GM12878 (cell line): ENCODE measurements around the gene C10orf90. TPM values are rescaled to one million over a fixed set of nuclear protein-coding genes. Genes with fewer than 3 reads are reported as not detected.

Source experiments
- ATAC-seq: fragments of 200-7000 bp; cut with Tn5 transposase; 3 replicates; pipeline ENCODE4 v1.9.1; 2020; ENCODE audit warnings: mild to moderate bottlenecking, moderate library complexity
- BruUV-seq: library from RNA; stranded (reverse); fragments of 400-500 nt; replicated peaks from 2 replicates; lab custom pipeline; 2021; lab: Mats Ljungman, UMichigan
- CTCF ChIA-PET: fragments of 300-600 bp; sonication (Branson Sonifier 250); formaldehyde crosslinking; extraction: SDS; loops from one replicate; lab custom pipeline; 2021; ENCODE audit warnings: inconsistent platforms; lab: Yijun Ruan, JAX
- POLR2A ChIA-PET: fragments of 350-600 bp; formaldehyde crosslinking; extraction: SDS; loops from one replicate; lab custom pipeline; 2021; ENCODE audit warnings: inconsistent platforms; lab: Charles Lee
- RAD21 ChIA-PET: fragments of 300-600 bp; sonication (Branson Sonifier 250); formaldehyde crosslinking; loops from one replicate; lab custom pipeline; 2023; ENCODE audit warnings: antibody characterized with exemption; ENCODE audit not compliant: unreplicated experiment; lab: Charles Lee
- SMC1A ChIA-PET: fragments of 300-600 bp; sonication (Branson Sonifier 250); formaldehyde crosslinking; loops from one replicate; lab custom pipeline; 2023; ENCODE audit not compliant: unreplicated experiment, uncharacterized antibody; lab: Charles Lee
- DNase-seq: peaks from one replicate; pipeline ENCODE4 v3.0.0-alpha.2; 2011; ENCODE audit warnings: low read depth, low spot score
- FAIRE-seq: peaks from 3 replicates; lab custom pipeline; 2011; peaks lifted over from hg19 to GRCh38; lab: Jason Lieb, UNC
- H2AFZ ChIP-seq: 2 replicates; pipeline ENCODE4 v1.6.0; 2011; ENCODE audit warnings: low read depth, low read length, control low read depth; ENCODE audit not compliant: control insufficient read depth
- H3K27ac ChIP-seq: 2 replicates; pipeline ENCODE4 v1.5.1; 2011; ENCODE audit warnings: control low read depth; ENCODE audit not compliant: control insufficient read depth, insufficient read depth
- H3K27me3 ChIP-seq, 2 experiments: replicated peaks in 1 of 2; 2 replicates each; pipeline versions ENCODE4 v1.6.0 to v1.6.1; 2011; ENCODE audit warnings: low read length in 1 of 2; ENCODE audit not compliant: control insufficient read depth in 2 of 2, insufficient read depth in 2 of 2
- H3K36me3 ChIP-seq, 2 experiments: 2 replicates each; pipeline ENCODE4 v1.5.1; 2011; ENCODE audit warnings: low read length in 1 of 2; ENCODE audit not compliant: control insufficient read depth in 2 of 2, insufficient read depth in 2 of 2
- H3K4me1 ChIP-seq: 2 replicates; pipeline ENCODE4 v1.6.1; 2011; ENCODE audit warnings: mild to moderate bottlenecking, low read length, moderate library complexity, mixed read lengths; ENCODE audit not compliant: control insufficient read depth, insufficient read depth
- H3K4me2 ChIP-seq: 2 replicates; pipeline ENCODE4 v1.6.0; 2011; ENCODE audit warnings: control low read depth; ENCODE audit not compliant: control insufficient read depth, insufficient read depth
- H3K4me3 ChIP-seq: fragments of 200-600 bp; sonication (generic); 2 replicates; pipeline ENCODE4 v1.5.1; 2016
- H3K79me2 ChIP-seq: 2 replicates; pipeline ENCODE4 v1.6.0; 2011; ENCODE audit warnings: low read length; ENCODE audit not compliant: control insufficient read depth, insufficient read depth
- H3K9ac ChIP-seq: 2 replicates; pipeline ENCODE4 v1.8.0; 2011; ENCODE audit warnings: low read length, control low read depth, mixed read lengths; ENCODE audit not compliant: control insufficient read depth, insufficient read depth
- H3K9me3 ChIP-seq: replicated peaks from 3 replicates; pipeline ENCODE4 v1.5.1; 2011; ENCODE audit warnings: mild to moderate bottlenecking, low read length; ENCODE audit not compliant: control insufficient read depth, insufficient read depth
- H4K20me1 ChIP-seq: 2 replicates; pipeline ENCODE4 v1.6.0; 2011; ENCODE audit not compliant: control insufficient read depth, insufficient read depth
- BHLHE40 ChIP-seq, 2 experiments: fragments of 450-650 bp in 1 of 2; IDR thresholded peaks; 2 replicates each; pipeline ENCODE4 v1.6.1; 2011 to 2017; ENCODE audit warnings: low read depth in 2 of 2, borderline replicate concordance in 1 of 2, improper control_type of control experiment in 1 of 2, low read length in 1 of 2, mild to moderate bottlenecking in 1 of 2
- CBFB ChIP-seq: IDR thresholded peaks from 2 replicates; pipeline ENCODE4 v1.6.1; 2016; ENCODE audit warnings: antibody characterized with exemption, low read depth
- ESRRA ChIP-seq: IDR thresholded peaks from 2 replicates; pipeline ENCODE4 v1.6.1; 2012; ENCODE audit warnings: mild to moderate bottlenecking, low read length, improper control_type of control experiment
- HDAC2 ChIP-seq: fragments of 200-600 bp; sonication (generic); IDR thresholded peaks from 2 replicates; pipeline ENCODE4 v1.6.1; 2017
- IKZF1 ChIP-seq: fragments of 450-650 bp; conservative IDR thresholded peaks from 2 replicates; pipeline ENCODE4 v1.6.1; 2017; ENCODE audit warnings: antibody characterized with exemption, mild to moderate bottlenecking
- IRF4 ChIP-seq: IDR thresholded peaks from 2 replicates; pipeline ENCODE4 v1.6.1; 2011; ENCODE audit warnings: low read depth, low read length
- JUND ChIP-seq: IDR thresholded peaks from 2 replicates; pipeline ENCODE4 v1.6.1; 2012; ENCODE audit warnings: low read depth, mild to moderate bottlenecking, low read length, improper control_type of control experiment, moderate library complexity
- NBN ChIP-seq: fragments of 450-650 bp; IDR thresholded peaks from 2 replicates; pipeline ENCODE4 v1.6.1; 2016
- NFIC ChIP-seq: IDR thresholded peaks from 2 replicates; pipeline ENCODE4 v1.6.1; 2012; ENCODE audit warnings: low read depth, mild to moderate bottlenecking, inconsistent platforms, low read length, moderate library complexity
- NFYB ChIP-seq: IDR thresholded peaks from 2 replicates; pipeline ENCODE4 v1.6.1; 2011; ENCODE audit warnings: low read depth, mild to moderate bottlenecking, low read length, improper control_type of control experiment, moderate library complexity; ENCODE audit not compliant: insufficient read depth
- RCOR1 ChIP-seq: conservative IDR thresholded peaks from 2 replicates; pipeline ENCODE4 v1.6.1; 2012; ENCODE audit warnings: low read depth, low read length, improper control_type of control experiment
- SMC3 ChIP-seq: IDR thresholded peaks from 2 replicates; pipeline ENCODE4 v1.6.1; 2011; ENCODE audit warnings: low read length, improper control_type of control experiment, borderline replicate concordance
- SRF ChIP-seq, 2 experiments: IDR thresholded peaks; 2 replicates each; pipeline ENCODE4 v1.6.1; 2011; ENCODE audit warnings: low read depth in 2 of 2, low read length in 2 of 2, mild to moderate bottlenecking in 1 of 2, moderate library complexity in 1 of 2
- STAT1 ChIP-seq: fragments of 450-650 bp; conservative IDR thresholded peaks from 2 replicates; pipeline ENCODE4 v1.6.1; 2014; ENCODE audit warnings: antibody characterized with exemption, mild to moderate bottlenecking
- STAT3 ChIP-seq: IDR thresholded peaks from 2 replicates; pipeline ENCODE4 v1.6.1; 2011; ENCODE audit warnings: low read depth, low read length, improper control_type of control experiment
- YY1 ChIP-seq: IDR thresholded peaks from 2 replicates; pipeline ENCODE4 v1.6.1; 2011; ENCODE audit warnings: low read depth, mild to moderate bottlenecking, low read length
- ZNF217 ChIP-seq: fragments of 450-650 bp; IDR thresholded peaks from 2 replicates; pipeline ENCODE4 v1.6.1; 2017; ENCODE audit warnings: antibody characterized with exemption, mild to moderate bottlenecking
- ZNF384 ChIP-seq: IDR thresholded peaks from 2 replicates; pipeline ENCODE4 v1.6.1; 2012; ENCODE audit warnings: low read depth, mild to moderate bottlenecking, low read length, improper control_type of control experiment, borderline replicate concordance
- WGBS: methylation state at CpG from one replicate; pipeline ENCODE4 v1.1.6; 2016; ENCODE audit warnings: low lambda C conversion rate; ENCODE audit not compliant: insufficient replicate concordance, insufficient coverage; ENCODE audit errors: missing lambda C conversion rate; 5-methylcytosine and 5-hydroxymethylcytosine counted together
- in situ Hi-C: fragments of 300-500 bp; cut with MboI; formaldehyde crosslinking; loops from 9 replicates; pipeline ENCODE4 v1.14.3; 2018; ENCODE audit warnings: mixed read lengths
- intact Hi-C: fragments of 100-400 bp; cut with micrococcal nuclease; formaldehyde crosslinking; loops from one replicate; pipeline ENCODE4 v1.14.2; 2022; ENCODE audit not compliant: unreplicated experiment
- polyA plus RNA-seq, 11 experiments: library from polyadenylated mRNA; depleted of rRNA in 4 of 11; unstranded in 6 of 11; stranded (reverse) in 5 of 11; fragments of >200 nt; fragmentation: Nextera tagmentation in 4 of 11; fragmentation: Illumina TruSeq in 1 of 11; extraction: Ambion mirVana in 4 of 11; extraction: Trizol in 1 of 11; gene quantifications; 1 replicate in 1 of 11; 2 replicates in 10 of 11; pipeline versions ENCODE4 v1.2.1 to v1.2.3, GENCODE V29; 2011 to 2016; ENCODE audit warnings: inconsistent platforms in 2 of 11, missing spikeins in 2 of 11, low read depth in 1 of 11
- total RNA-seq, 4 experiments: library from RNA; depleted of rRNA in 3 of 4; stranded (reverse); fragments of >200 nt in 3 of 4; fragmentation: Illumina TruSeq in 1 of 4; extraction: Trizol in 1 of 4; gene quantifications; 2 replicates each; pipeline versions ENCODE4 v1.2.1 to v1.2.3, GENCODE V29; 2013 to 2021
- TF ChIP-seq, protein P1 (sequence below): fragments of 450-650 bp; formaldehyde crosslinking; IDR thresholded peaks from 2 replicates; pipeline ENCODE4 v1.5.0; 2022; ENCODE audit warnings: mild to moderate bottlenecking, missing genetic modification characterization
- TF ChIP-seq, protein P2 (sequence below): IDR thresholded peaks from 2 replicates; pipeline ENCODE4 v1.6.1; 2011; ENCODE audit warnings: borderline replicate concordance, low read depth, mild to moderate bottlenecking, moderate library complexity, low read length; ENCODE audit not compliant: insufficient read depth, poor library complexity, severe bottlenecking

C10orf90 gene
- total and polyA plus RNA-seq, 10 of the 15 experiments (the other 5 are each of a cell fraction or from before 2014, with no cell fraction given) = 0.04 TPM; not detected in 9

GRCh38 chr10:126397156-126397555 is 273.3 kb downstream of the C10orf90 start (continued):
- TF ChIP-seq, protein P1, sequence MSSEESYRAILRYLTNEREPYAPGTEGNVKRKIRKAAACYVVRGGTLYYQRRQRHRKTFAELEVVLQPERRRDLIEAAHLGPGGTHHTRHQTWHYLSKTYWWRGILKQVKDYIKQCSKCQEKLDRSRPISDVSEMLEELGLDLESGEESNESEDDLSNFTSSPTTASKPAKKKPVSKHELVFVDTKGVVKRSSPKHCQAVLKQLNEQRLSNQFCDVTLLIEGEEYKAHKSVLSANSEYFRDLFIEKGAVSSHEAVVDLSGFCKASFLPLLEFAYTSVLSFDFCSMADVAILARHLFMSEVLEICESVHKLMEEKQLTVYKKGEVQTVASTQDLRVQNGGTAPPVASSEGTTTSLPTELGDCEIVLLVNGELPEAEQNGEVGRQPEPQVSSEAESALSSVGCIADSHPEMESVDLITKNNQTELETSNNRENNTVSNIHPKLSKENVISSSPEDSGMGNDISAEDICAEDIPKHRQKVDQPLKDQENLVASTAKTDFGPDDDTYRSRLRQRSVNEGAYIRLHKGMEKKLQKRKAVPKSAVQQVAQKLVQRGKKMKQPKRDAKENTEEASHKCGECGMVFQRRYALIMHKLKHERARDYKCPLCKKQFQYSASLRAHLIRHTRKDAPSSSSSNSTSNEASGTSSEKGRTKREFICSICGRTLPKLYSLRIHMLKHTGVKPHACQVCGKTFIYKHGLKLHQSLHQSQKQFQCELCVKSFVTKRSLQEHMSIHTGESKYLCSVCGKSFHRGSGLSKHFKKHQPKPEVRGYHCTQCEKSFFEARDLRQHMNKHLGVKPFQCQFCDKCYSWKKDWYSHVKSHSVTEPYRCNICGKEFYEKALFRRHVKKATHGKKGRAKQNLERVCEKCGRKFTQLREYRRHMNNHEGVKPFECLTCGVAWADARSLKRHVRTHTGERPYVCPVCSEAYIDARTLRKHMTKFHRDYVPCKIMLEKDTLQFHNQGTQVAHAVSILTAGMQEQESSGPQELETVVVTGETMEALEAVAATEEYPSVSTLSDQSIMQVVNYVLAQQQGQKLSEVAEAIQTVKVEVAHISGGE (CRISPR knock-in tag) = no peak
- TF ChIP-seq ZNF384 (no peak), STAT3 (no peak), NBN (no peak), HDAC2 (no peak), JUND (no peak), ZNF217 (no peak)
- TF ChIP-seq, all 136 proteins: peak for 0

DNA sequence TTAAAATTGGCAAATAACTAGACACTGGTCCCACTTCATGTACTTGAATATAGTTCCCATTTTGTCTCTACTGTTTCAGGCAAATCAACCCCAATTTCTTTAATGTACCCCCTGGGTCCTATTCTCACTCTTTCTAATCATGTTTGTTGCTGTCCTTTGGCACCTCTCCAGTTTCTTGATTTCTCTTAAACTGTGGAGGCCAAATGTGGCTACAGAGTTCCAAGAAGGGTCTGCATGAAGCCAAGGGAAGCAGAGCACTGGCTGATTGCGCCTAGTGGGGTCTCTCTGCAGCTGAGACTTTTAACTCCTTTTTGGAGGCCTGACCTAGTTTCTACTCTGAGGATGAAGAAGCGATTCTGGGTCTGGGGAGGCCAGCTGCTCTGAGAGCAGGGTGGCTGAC is 275.5 kb downstream of the C10orf90 start:
- Histone ChIP-seq H3K27ac (no peak overlapping the region), H4K20me1 (no peaks in the 10 kb centered on the region), H3K4me2 (no peak overlapping the region), H3K79me2 (no peaks in the 10 kb centered on the region), H3K9me3 (no peaks in the 10 kb centered on the region), H3K27me3 (no peaks in the 10 kb centered on the region), H3K4me3 (no peak overlapping the region), H2AFZ (no peak overlapping the region), H3K9ac (no peak overlapping the region), H3K36me3 (no peaks in the 10 kb centered on the region), H3K4me1 (no peaks in the 10 kb centered on the region)
- in situ Hi-C loops = no loop called here
- DNase-seq (no peak), FAIRE-seq (no peak), ATAC-seq (no peak)
- BruUV-seq = no TSS peak
- ChIA-PET SMC1A (no interaction called here), CTCF (no interaction called here), RAD21 (no interaction called here), POLR2A (no interaction called here)
- 3% methylated on average over 2 of the region's 2 CpGs for WGBS
- intact Hi-C loops = no loop called here
- no peak for TF ChIP-seq CBFB
- no peak for TF ChIP-seq YY1
- no peak for TF ChIP-seq SRF (IDR thresholded peaks at IDR 0.05; ENCODE audit: low read depth in 2 of 2, low read length in 2 of 2)
- no peak for TF ChIP-seq NFYB
- TF ChIP-seq, protein P2, sequence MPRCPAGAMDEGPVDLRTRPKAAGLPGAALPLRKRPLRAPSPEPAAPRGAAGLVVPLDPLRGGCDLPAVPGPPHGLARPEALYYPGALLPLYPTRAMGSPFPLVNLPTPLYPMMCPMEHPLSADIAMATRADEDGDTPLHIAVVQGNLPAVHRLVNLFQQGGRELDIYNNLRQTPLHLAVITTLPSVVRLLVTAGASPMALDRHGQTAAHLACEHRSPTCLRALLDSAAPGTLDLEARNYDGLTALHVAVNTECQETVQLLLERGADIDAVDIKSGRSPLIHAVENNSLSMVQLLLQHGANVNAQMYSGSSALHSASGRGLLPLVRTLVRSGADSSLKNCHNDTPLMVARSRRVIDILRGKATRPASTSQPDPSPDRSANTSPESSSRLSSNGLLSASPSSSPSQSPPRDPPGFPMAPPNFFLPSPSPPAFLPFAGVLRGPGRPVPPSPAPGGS = no peak
- no peak for TF ChIP-seq STAT1
- TF ChIP-seq BHLHE40 (IDR thresholded peaks at IDR 0.05; ENCODE audit: borderline replicate concordance in 1 of 2, low read depth in 2 of 2, low read length in 1 of 2) = no peak
- no peak for TF ChIP-seq IKZF1
- TF ChIP-seq ESRRA = no peak
- TF ChIP-seq RCOR1 = no peak
- TF ChIP-seq IRF4 = no peak
- TF ChIP-seq SMC3 = no peak
- TF ChIP-seq NFIC = no peak
